Esophagus muscularis mucosa (tissue), 4 donors: Measurements from ENCODE around the gene FRMD4A. TPM values are rescaled to one million over a fixed set of nuclear protein-coding genes. Genes with fewer than 3 reads are reported as not detected.
"Not testable (repeated sequence)": the region's sequence is repeated elsewhere in the genome, so short reads cannot be mapped to it uniquely, and the experiment has no call there.

Experiments
- DNase-seq: peaks from one replicate; pipeline ENCODE4 v3.0.0-alpha.2; 2017; ENCODE audit errors: extremely low spot score
- H3K27ac ChIP-seq, 4 donors: fragments of 200-600 bp; sonication (generic); replicated peaks in 1 of 4; 1 replicate in 3 of 4; 2 replicates in 1 of 4; pipeline ENCODE4 v1.5.1; 2016 to 2019; ENCODE audit warnings: mild to moderate bottlenecking in 1 of 4
- H3K27me3 ChIP-seq, 4 donors: fragments of 200-600 bp; sonication (generic); one replicate each; pipeline versions ENCODE4 v1.5.1 to v1.6.0; 2016 to 2019
- H3K36me3 ChIP-seq, 4 donors: fragments of 200-600 bp; sonication (generic); one replicate each; pipeline ENCODE4 v1.5.1; 2016 to 2019
- H3K4me1 ChIP-seq, 4 donors: fragments of 200-600 bp; sonication (generic); one replicate each; pipeline ENCODE4 v1.5.1; 2016 to 2019
- H3K4me3 ChIP-seq, 4 donors: fragments of 200-600 bp; sonication (generic); 1 replicate in 2 of 4; 2 replicates in 2 of 4; pipeline ENCODE4 v1.5.1; 2016 to 2019; ENCODE audit warnings: mild to moderate bottlenecking in 4 of 4, moderate library complexity in 1 of 4
- H3K9me3 ChIP-seq, 4 donors: fragments of 200-600 bp; sonication (generic); 1 replicate in 3 of 4; 2 replicates in 1 of 4; pipeline ENCODE4 v1.5.1; 2016 to 2019
- CTCF ChIP-seq, 3 experiments: fragments of 200-600 bp in 2 of 3; fragments of 450-650 bp in 1 of 3; sonication (generic) in 2 of 3; IDR thresholded peaks; one replicate each; pipeline ENCODE4 v1.5.1; 2017 to 2019; ENCODE audit warnings: antibody characterized with exemption in 3 of 3, mild to moderate bottlenecking in 2 of 3, moderate library complexity in 1 of 3
- EP300 ChIP-seq: sonication (generic); formaldehyde crosslinking; IDR thresholded peaks from one replicate; pipeline ENCODE4 v1.6.1; 2017; ENCODE audit warnings: antibody characterized with exemption
- POLR2A ChIP-seq: fragments of 450-650 bp; IDR thresholded peaks from one replicate; pipeline ENCODE4 v1.6.1; 2017; ENCODE audit warnings: antibody characterized with exemption, moderate library complexity, mild to moderate bottlenecking, low read depth
- POLR2AphosphoS5 ChIP-seq, 2 donors: sonication (generic); formaldehyde crosslinking; IDR thresholded peaks; one replicate each; pipeline ENCODE4 v1.6.1; 2017; ENCODE audit warnings: antibody characterized with exemption in 2 of 2
- WGBS: methylation state at CpG from one replicate; pipeline ENCODE4 v1.1.5; 2018; 5-methylcytosine and 5-hydroxymethylcytosine counted together
- intact Hi-C: fragments of 100-400 bp; cut with DNase I; formaldehyde crosslinking; loops from one replicate; pipeline ENCODE4 v1.15.1; 2023
- total RNA-seq, 4 donors: library from RNA; depleted of rRNA; stranded (reverse); fragments of >200 nt; gene quantifications; one replicate each; pipeline versions ENCODE4 v1.1.0 to v1.2.1, GENCODE V29; 2016

Gene FRMD4A
- total RNA-seq, 4 donors from 2014 or later, result 17.0 to 28.8 (median 21.8) TPM

- Histone ChIP-seq H3K36me3 (no peaks in the 10 kb centered on the region), H3K4me1 (no peaks in the 10 kb centered on the region), H3K9me3 (no peaks in the 10 kb centered on the region), H3K27ac (no peak overlapping the region), H3K4me3 (no peak overlapping the region), H3K27me3 (no peaks in the 10 kb centered on the region)
- 67% methylated on average over 4 of the region's 4 CpGs for WGBS
- TF ChIP-seq POLR2AphosphoS5 (IDR thresholded peaks at IDR 0.05) (no peak), EP300 (no peak), CTCF (IDR thresholded peaks at IDR 0.05) (no peak), POLR2A (no peak)
- intact Hi-C loops, result no loop called here
- DNase-seq, result no peak
Observed at GRCh38 chr10:14211610-14212009, 119.1 kb downstream of the FRMD4A start.

- DNase-seq, result no peak
- H3K27ac ChIP-seq, result no peak overlapping the region
- no peaks in the 10 kb centered on the region for H3K36me3 ChIP-seq
- no peaks in the 10 kb centered on the region for H3K4me1 ChIP-seq
- no peaks in the 10 kb centered on the region for H3K9me3 ChIP-seq
- TF ChIP-seq POLR2A, result no peak
- TF ChIP-seq CTCF (IDR thresholded peaks at IDR 0.05), result no peak
- no peak for TF ChIP-seq POLR2AphosphoS5 (IDR thresholded peaks at IDR 0.05)
- no peak for TF ChIP-seq EP300
- H3K27me3 ChIP-seq, result no peaks in the 10 kb centered on the region
- WGBS, result 100% methylated on average over 4 of the region's 5 CpGs
- intact Hi-C loops, result no loop called here
- no peak overlapping the region for H3K4me3 ChIP-seq
Observed at GRCh38 chr10:14208231-14208630, 122.5 kb downstream of the FRMD4A start.

- DNase-seq, result no peak
- Histone ChIP-seq H3K9me3 (no peaks in the 10 kb centered on the region), H3K4me3 (no peak overlapping the region), H3K36me3 (no peaks in the 10 kb centered on the region), H3K4me1 (no peaks in the 10 kb centered on the region), H3K27ac (no peak overlapping the region), H3K27me3 (no peaks in the 10 kb centered on the region)
- intact Hi-C loops, result no loop called here
- 89% methylated on average over 4 of the region's 4 CpGs for WGBS
- TF ChIP-seq CTCF (IDR thresholded peaks at IDR 0.05), result no peak
- TF ChIP-seq POLR2A, result no peak
- no peak for TF ChIP-seq EP300
- TF ChIP-seq POLR2AphosphoS5 (IDR thresholded peaks at IDR 0.05), result no peak
Observed at GRCh38 chr10:14205233-14205632, 125.5 kb downstream of the FRMD4A start.

GRCh38 chr10:14200698-14201544 is 129.8 kb downstream of the FRMD4A start:
- Histone ChIP-seq H3K27ac (no peak overlapping the region), H3K4me1 (no peaks in the 10 kb centered on the region), H3K9me3 (no peaks in the 10 kb centered on the region), H3K27me3 (no peaks in the 10 kb centered on the region), H3K36me3 (no peaks in the 10 kb centered on the region), H3K4me3 (no peak overlapping the region)
- intact Hi-C loops, result no loop called here
- TF ChIP-seq CTCF (IDR thresholded peaks at IDR 0.05) (peak in 1 of 3 experiments; percentile 9), POLR2A (no peak)
- 62% methylated on average over 16 of the region's 16 CpGs for WGBS
- DNase-seq, result no peak

- DNase-seq, H3K27ac ChIP-seq, H3K4me1 ChIP-seq, H3K9me3 ChIP-seq, H3K4me3 ChIP-seq, H3K36me3 ChIP-seq, H3K27me3 ChIP-seq: not testable (repeated sequence)
- intact Hi-C loops, result loop anchor here (5.0 to 10.0 kb wide), 2 partner anchors 278 to 414 kb away; no protein-coding TSS in a partner anchor
- WGBS, result 98% methylated on average over 4 of the region's 4 CpGs
Observed at GRCh38 chr10:14199098-14199497, 131.6 kb downstream of the FRMD4A start.
